WTC11 (cell line): Measurements from ENCODE around the gene PXMP2. TPM values are rescaled to one million over a fixed set of nuclear protein-coding genes. Genes with fewer than 3 reads are reported as not detected.

Experiments used
- ATAC-seq: fragments of 200-7000 bp; cut with Tn5 transposase; 2 replicates; pipeline ENCODE4 v1.10.0; 2021; ENCODE audit warnings: mild to moderate bottlenecking, moderate library complexity
- CTCF ChIA-PET: fragments of 300-600 bp; sonication (Branson Sonifier 250); formaldehyde crosslinking; loops from one replicate; lab custom pipeline; 2021; ENCODE audit warnings: antibody characterized with exemption; lab: Charles Lee
- POLR2A ChIA-PET: fragments of 350-600 bp; sonication (Branson Sonifier 250); formaldehyde crosslinking; loops from one replicate; lab custom pipeline; 2021; ENCODE audit warnings: antibody characterized with exemption; lab: Charles Lee
- DNase-seq: peaks from one replicate; pipeline ENCODE4 v3.0.0; 2021; ENCODE audit warnings: low spot score
- H3K27ac Mint-ChIP-seq: 2 replicates; pipeline ENCODE4 v1.8.0; 2021; ENCODE audit warnings: mixed read lengths
- H3K27me3 Mint-ChIP-seq: 2 replicates; pipeline ENCODE4 v1.8.0; 2021; ENCODE audit warnings: low read depth, mild to moderate bottlenecking, moderate library complexity, mixed read lengths
- H3K36me3 Mint-ChIP-seq: 2 replicates; pipeline ENCODE4 v1.8.0; 2021; ENCODE audit warnings: mixed read lengths
- H3K4me1 Mint-ChIP-seq: 2 replicates; pipeline ENCODE4 v1.8.0; 2022; ENCODE audit warnings: mixed read lengths
- H3K4me3 Mint-ChIP-seq: 2 replicates; pipeline ENCODE4 v1.8.0; 2021; ENCODE audit warnings: mild to moderate bottlenecking, moderate library complexity, mixed read lengths
- H3K9me3 Mint-ChIP-seq: 2 replicates; pipeline ENCODE4 v1.8.0; 2021; ENCODE audit warnings: mixed read lengths
- ATF1 ChIP-seq: sonication (generic); formaldehyde crosslinking; IDR thresholded peaks from 2 replicates; pipeline ENCODE4 v1.8.1; 2023; ENCODE audit warnings: mild to moderate bottlenecking, moderate library complexity, missing genetic modification reagents
- CREB1 ChIP-seq: sonication (generic); formaldehyde crosslinking; IDR thresholded peaks from 2 replicates; pipeline ENCODE4 v1.8.0; 2023; ENCODE audit warnings: mild to moderate bottlenecking, missing genetic modification reagents
- EMX1 ChIP-seq: fragments of 250-450 bp; sonication (Bioruptor Pico); IDR thresholded peaks from 2 replicates; pipeline ENCODE4 v1.8.0; 2021; ENCODE audit warnings: mild to moderate bottlenecking
- FOXK1 ChIP-seq: sonication (generic); formaldehyde crosslinking; IDR thresholded peaks from 2 replicates; pipeline ENCODE4 v1.8.0; 2022; ENCODE audit warnings: mild to moderate bottlenecking, moderate library complexity, missing genetic modification reagents
- GABPB1 ChIP-seq: sonication (generic); formaldehyde crosslinking; IDR thresholded peaks from 2 replicates; pipeline ENCODE4 v1.8.1; 2023; ENCODE audit warnings: mild to moderate bottlenecking, missing genetic modification reagents
- JUN ChIP-seq: sonication (generic); formaldehyde crosslinking; IDR thresholded peaks from 2 replicates; pipeline ENCODE4 v1.8.0; 2023; ENCODE audit warnings: mild to moderate bottlenecking, missing genetic modification reagents
- NR2C2 ChIP-seq: sonication (generic); formaldehyde crosslinking; IDR thresholded peaks from 2 replicates; pipeline ENCODE4 v1.8.0; 2022; ENCODE audit warnings: mild to moderate bottlenecking, missing genetic modification reagents
- SOX15 ChIP-seq: fragments of 250-450 bp; sonication (Bioruptor Pico); IDR thresholded peaks from 2 replicates; pipeline ENCODE4 v1.9.0; 2021; ENCODE audit warnings: mild to moderate bottlenecking
- TCF7 ChIP-seq: sonication (generic); formaldehyde crosslinking; IDR thresholded peaks from 2 replicates; pipeline ENCODE4 v1.8.0; 2022; ENCODE audit warnings: mild to moderate bottlenecking, low read depth, missing genetic modification reagents, moderate library complexity
- ZBTB21 ChIP-seq: sonication (generic); formaldehyde crosslinking; IDR thresholded peaks from 2 replicates; pipeline ENCODE4 v1.8.1; 2023; ENCODE audit warnings: mild to moderate bottlenecking, missing genetic modification reagents, borderline replicate concordance
- ZNF138 ChIP-seq: sonication (generic); formaldehyde crosslinking; conservative IDR thresholded peaks from 2 replicates; pipeline ENCODE4 v1.8.1; 2022; ENCODE audit warnings: mild to moderate bottlenecking, moderate library complexity, missing genetic modification reagents
- ZNF219 ChIP-seq: sonication (generic); formaldehyde crosslinking; IDR thresholded peaks from 2 replicates; pipeline ENCODE4 v1.8.0; 2023; ENCODE audit warnings: missing genetic modification reagents, mild to moderate bottlenecking, borderline replicate concordance
- ZNF232 ChIP-seq: sonication (generic); formaldehyde crosslinking; IDR thresholded peaks from 2 replicates; pipeline ENCODE4 v1.8.0; 2022; ENCODE audit warnings: mild to moderate bottlenecking, missing genetic modification reagents
- ZNF263 ChIP-seq: sonication (generic); formaldehyde crosslinking; IDR thresholded peaks from 2 replicates; pipeline ENCODE4 v1.8.1; 2022; ENCODE audit warnings: low read depth, mild to moderate bottlenecking, moderate library complexity, missing genetic modification reagents
- ZNF317 ChIP-seq: sonication (generic); formaldehyde crosslinking; IDR thresholded peaks from 2 replicates; pipeline ENCODE4 v1.8.1; 2023; ENCODE audit warnings: low read depth, mild to moderate bottlenecking, moderate library complexity, missing genetic modification reagents, borderline replicate concordance
- total RNA-seq: library from RNA; stranded (reverse); gene quantifications from 3 replicates; pipeline ENCODE4 v1.2.3, GENCODE V29; 2021
- TF ChIP-seq, protein P1 (sequence below): sonication (generic); formaldehyde crosslinking; IDR thresholded peaks from 2 replicates; pipeline ENCODE4 v1.8.0; 2023; ENCODE audit warnings: missing genetic modification reagents
- TF ChIP-seq, protein P2 (sequence below): sonication (generic); formaldehyde crosslinking; IDR thresholded peaks from 2 replicates; pipeline ENCODE4 v1.8.0; 2022; ENCODE audit warnings: missing genetic modification reagents
- TF ChIP-seq, protein P3 (sequence below): sonication (generic); formaldehyde crosslinking; IDR thresholded peaks from 2 replicates; pipeline ENCODE4 v1.8.1; 2023; ENCODE audit warnings: mild to moderate bottlenecking, missing genetic modification reagents

PXMP2 gene
- total RNA-seq, 1 experiment from 2014 or later = 12.6 TPM

DNA sequence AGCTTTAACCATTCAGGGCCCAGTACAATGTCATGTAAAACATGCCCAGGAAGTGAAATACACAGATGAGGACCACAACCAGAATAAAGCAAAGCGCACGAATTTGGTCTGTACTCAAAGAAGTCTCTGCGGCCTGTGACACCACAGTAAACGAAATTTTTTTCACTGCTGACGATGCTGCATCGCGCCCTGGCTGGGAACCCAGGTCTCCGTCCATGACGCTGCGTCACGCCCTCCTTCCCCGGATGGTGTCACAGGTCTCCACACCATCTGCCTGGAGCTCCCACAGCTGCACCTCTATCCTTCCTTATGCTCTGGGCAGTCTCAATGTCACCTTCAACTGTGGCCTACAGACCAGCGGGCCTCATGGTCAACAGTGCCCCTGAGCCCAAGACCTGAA, 56.4 kb downstream of the PXMP2 start:
- Mint-ChIP-seq H3K27me3 (no peaks in the 10 kb centered on the region), H3K4me3 (no peak overlapping the region), H3K9me3 (peaks cover 6% of the 10 kb centered on the region; the same call in 1 of the 2 replicates), H3K4me1 (no peaks in the 10 kb centered on the region), H3K36me3 (peaks cover 91% of the 10 kb centered on the region), H3K27ac (no peak overlapping the region)
- CTCF ChIA-PET = interaction anchor here (3.1 kb wide), 1 partner anchor 24 kb away, joined by 11 read pairs; no protein-coding TSS in a partner anchor
- no peak for DNase-seq
- TF ChIP-seq, protein P1, sequence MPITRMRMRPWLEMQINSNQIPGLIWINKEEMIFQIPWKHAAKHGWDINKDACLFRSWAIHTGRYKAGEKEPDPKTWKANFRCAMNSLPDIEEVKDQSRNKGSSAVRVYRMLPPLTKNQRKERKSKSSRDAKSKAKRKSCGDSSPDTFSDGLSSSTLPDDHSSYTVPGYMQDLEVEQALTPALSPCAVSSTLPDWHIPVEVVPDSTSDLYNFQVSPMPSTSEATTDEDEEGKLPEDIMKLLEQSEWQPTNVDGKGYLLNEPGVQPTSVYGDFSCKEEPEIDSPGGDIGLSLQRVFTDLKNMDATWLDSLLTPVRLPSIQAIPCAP = no peak
- no peak for TF ChIP-seq NR2C2 (CRISPR knock-in tag)
- no peak for TF ChIP-seq ZNF138 (CRISPR knock-in tag)
- TF ChIP-seq GABPB1 (CRISPR knock-in tag) = no peak
- ATAC-seq = no peak
- POLR2A ChIA-PET = interaction anchor here (0.5 kb wide), 1 partner anchor 11 kb away, joined by 3 read pairs; no protein-coding TSS in a partner anchor

DNA sequence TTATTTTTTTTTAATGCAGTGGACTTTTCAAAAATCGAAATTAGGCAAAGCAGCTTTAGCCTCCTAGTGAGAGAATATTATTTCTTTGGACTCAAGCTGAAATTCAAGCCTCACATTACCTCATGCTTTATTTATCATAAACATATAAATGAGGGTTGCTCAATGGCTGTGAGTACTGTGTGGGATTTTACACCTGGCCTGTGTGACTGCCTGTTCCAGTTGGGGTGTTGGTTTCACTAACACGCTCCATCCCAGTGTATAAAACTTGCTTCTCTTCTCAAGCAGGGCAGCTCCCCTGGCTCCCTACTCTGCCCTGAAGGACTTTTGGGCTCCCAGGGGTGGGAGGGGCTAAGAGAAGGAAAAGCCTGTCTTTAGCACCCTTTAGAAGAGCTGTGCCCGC, 59.2 kb downstream of the PXMP2 start:
- peaks cover 6% of the 10 kb centered on the region; the same call in 1 of the 2 replicates for H3K9me3 Mint-ChIP-seq
- H3K27ac Mint-ChIP-seq = no peak overlapping the region
- no peak overlapping the region for H3K4me3 Mint-ChIP-seq
- no peaks in the 10 kb centered on the region for H3K27me3 Mint-ChIP-seq
- ATAC-seq (no peak), DNase-seq (no peak)
- H3K4me1 Mint-ChIP-seq = no peaks in the 10 kb centered on the region
- ChIA-PET POLR2A (no interaction called here), CTCF (interaction anchor here (3.1 kb wide), 1 partner anchor 22 kb away, joined by 11 read pairs; no protein-coding TSS in a partner anchor)
- TF ChIP-seq, protein P2, sequence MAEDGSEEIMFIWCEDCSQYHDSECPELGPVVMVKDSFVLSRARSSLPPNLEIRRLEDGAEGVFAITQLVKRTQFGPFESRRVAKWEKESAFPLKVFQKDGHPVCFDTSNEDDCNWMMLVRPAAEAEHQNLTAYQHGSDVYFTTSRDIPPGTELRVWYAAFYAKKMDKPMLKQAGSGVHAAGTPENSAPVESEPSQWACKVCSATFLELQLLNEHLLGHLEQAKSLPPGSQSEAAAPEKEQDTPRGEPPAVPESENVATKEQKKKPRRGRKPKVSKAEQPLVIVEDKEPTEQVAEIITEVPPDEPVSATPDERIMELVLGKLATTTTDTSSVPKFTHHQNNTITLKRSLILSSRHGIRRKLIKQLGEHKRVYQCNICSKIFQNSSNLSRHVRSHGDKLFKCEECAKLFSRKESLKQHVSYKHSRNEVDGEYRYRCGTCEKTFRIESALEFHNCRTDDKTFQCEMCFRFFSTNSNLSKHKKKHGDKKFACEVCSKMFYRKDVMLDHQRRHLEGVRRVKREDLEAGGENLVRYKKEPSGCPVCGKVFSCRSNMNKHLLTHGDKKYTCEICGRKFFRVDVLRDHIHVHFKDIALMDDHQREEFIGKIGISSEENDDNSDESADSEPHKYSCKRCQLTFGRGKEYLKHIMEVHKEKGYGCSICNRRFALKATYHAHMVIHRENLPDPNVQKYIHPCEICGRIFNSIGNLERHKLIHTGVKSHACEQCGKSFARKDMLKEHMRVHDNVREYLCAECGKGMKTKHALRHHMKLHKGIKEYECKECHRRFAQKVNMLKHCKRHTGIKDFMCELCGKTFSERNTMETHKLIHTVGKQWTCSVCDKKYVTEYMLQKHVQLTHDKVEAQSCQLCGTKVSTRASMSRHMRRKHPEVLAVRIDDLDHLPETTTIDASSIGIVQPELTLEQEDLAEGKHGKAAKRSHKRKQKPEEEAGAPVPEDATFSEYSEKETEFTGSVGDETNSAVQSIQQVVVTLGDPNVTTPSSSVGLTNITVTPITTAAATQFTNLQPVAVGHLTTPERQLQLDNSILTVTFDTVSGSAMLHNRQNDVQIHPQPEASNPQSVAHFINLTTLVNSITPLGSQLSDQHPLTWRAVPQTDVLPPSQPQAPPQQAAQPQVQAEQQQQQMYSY = no peak
- TF ChIP-seq ZBTB21 (CRISPR knock-in tag) (no peak), ZNF232 (CRISPR knock-in tag) (no peak), EMX1 (no peak), CREB1 (CRISPR knock-in tag) (no peak), ZNF219 (CRISPR knock-in tag) (no peak), ZNF263 (CRISPR knock-in tag) (no peak), FOXK1 (CRISPR knock-in tag) (no peak)
- TF ChIP-seq, protein P3, sequence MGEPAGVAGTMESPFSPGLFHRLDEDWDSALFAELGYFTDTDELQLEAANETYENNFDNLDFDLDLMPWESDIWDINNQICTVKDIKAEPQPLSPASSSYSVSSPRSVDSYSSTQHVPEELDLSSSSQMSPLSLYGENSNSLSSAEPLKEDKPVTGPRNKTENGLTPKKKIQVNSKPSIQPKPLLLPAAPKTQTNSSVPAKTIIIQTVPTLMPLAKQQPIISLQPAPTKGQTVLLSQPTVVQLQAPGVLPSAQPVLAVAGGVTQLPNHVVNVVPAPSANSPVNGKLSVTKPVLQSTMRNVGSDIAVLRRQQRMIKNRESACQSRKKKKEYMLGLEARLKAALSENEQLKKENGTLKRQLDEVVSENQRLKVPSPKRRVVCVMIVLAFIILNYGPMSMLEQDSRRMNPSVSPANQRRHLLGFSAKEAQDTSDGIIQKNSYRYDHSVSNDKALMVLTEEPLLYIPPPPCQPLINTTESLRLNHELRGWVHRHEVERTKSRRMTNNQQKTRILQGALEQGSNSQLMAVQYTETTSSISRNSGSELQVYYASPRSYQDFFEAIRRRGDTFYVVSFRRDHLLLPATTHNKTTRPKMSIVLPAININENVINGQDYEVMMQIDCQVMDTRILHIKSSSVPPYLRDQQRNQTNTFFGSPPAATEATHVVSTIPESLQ (CRISPR knock-in tag) = no peak
- H3K36me3 Mint-ChIP-seq = peaks cover 78% of the 10 kb centered on the region

DNA sequence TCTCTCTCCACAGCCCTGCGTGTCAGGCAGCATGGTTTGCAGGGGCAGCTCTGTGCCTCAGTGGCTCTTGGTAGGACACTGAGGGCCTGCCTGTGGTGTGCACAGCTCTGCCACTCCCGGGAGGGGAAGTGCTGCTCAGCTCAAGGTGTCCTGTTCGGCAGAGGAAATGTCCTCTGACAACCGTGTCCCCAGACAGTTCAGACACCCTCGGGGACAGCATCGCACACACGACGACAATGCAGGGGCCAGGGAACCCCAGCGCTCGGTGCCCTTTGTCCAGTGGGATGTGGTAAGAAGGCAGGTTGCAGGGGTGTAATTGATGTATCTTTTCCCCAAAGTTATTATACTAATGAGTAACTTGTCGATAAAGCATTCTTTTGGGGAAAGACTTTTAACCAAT, 60.0 kb downstream of the PXMP2 start:
- H3K27me3 Mint-ChIP-seq = no peaks in the 10 kb centered on the region
- no peak for TF ChIP-seq JUN (CRISPR knock-in tag)
- TF ChIP-seq ATF1 = no peak
- no peak for TF ChIP-seq TCF7 (CRISPR knock-in tag)
- no peak for TF ChIP-seq ZNF317 (CRISPR knock-in tag)
- TF ChIP-seq SOX15 (CRISPR knock-in tag) = no peak
- no peak overlapping the region for H3K4me3 Mint-ChIP-seq
- DNase-seq (no peak), ATAC-seq (no peak)
- H3K27ac Mint-ChIP-seq = no peak overlapping the region
- H3K4me1 Mint-ChIP-seq = no peaks in the 10 kb centered on the region
- ChIA-PET POLR2A (no interaction called here), CTCF (no interaction called here)
- peaks cover 6% of the 10 kb centered on the region; the same call in 1 of the 2 replicates for H3K9me3 Mint-ChIP-seq
- peaks cover 72% of the 10 kb centered on the region for H3K36me3 Mint-ChIP-seq
